Muscle layer of duodenum (tissue), 2 donors: ENCODE results near the gene GOLGA8B.
"Not testable (repeated sequence)": the region's sequence is repeated elsewhere in the genome, so short reads cannot be mapped to it uniquely, and the experiment has no call there.

ENCODE experiments used
- H3K27ac ChIP-seq: one replicate; pipeline ENCODE4 v1.7.0; 2013; ENCODE audit warnings: mild to moderate bottlenecking, low read length
- H3K27me3 ChIP-seq: one replicate; pipeline ENCODE4 v1.7.0; 2013; ENCODE audit warnings: low read depth, mild to moderate bottlenecking, control low read depth, low read length
- H3K36me3 ChIP-seq, 2 donors: one replicate each; pipeline ENCODE4 v1.7.0; 2013; ENCODE audit warnings: low read length in 2 of 2, control low read depth in 1 of 2, mild to moderate bottlenecking in 1 of 2; ENCODE audit not compliant: insufficient read depth in 2 of 2, control insufficient read depth in 1 of 2
- H3K4me1 ChIP-seq, 2 donors: one replicate each; pipeline ENCODE4 v1.7.0; 2013; ENCODE audit warnings: low read length in 2 of 2, mild to moderate bottlenecking in 2 of 2, control low read depth in 1 of 2, moderate library complexity in 1 of 2; ENCODE audit not compliant: insufficient read depth in 2 of 2, control insufficient read depth in 1 of 2
- H3K4me3 ChIP-seq, 2 donors: one replicate each; pipeline ENCODE4 v1.7.0; 2013; ENCODE audit warnings: low read length in 2 of 2, low read depth in 1 of 2, mild to moderate bottlenecking in 1 of 2
- H3K9me3 ChIP-seq, 2 donors: one replicate each; pipeline ENCODE4 v1.7.0; 2013; ENCODE audit warnings: low read length in 2 of 2, control low read depth in 1 of 2, mild to moderate bottlenecking in 1 of 2; ENCODE audit not compliant: control insufficient read depth in 1 of 2
- donor health status: healthy.

GOLGA8B gene

DNA sequence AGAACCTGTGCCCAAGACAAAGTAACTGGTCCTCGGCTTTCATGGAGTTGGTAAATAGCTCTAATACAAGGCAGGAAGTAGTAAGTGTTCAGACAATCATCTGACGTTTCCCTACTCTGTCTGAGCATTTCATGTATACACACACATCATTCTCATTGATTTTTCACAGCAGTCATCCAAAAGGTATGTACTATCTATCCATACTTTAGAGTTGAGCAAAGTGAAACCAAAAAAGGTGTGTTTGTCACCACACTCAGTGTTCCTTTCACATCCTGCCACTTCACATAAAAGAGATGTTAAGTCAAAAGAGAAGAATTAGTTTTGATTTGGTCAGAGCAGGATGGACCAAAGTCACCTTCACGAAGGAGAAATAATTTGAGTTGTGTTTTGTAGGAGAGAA lies 33.3 kb downstream of the GOLGA8B start:
- H3K27me3 ChIP-seq, H3K36me3 ChIP-seq, H3K4me3 ChIP-seq, H3K9me3 ChIP-seq, H3K4me1 ChIP-seq, H3K27ac ChIP-seq: not testable (repeated sequence)

DNA sequence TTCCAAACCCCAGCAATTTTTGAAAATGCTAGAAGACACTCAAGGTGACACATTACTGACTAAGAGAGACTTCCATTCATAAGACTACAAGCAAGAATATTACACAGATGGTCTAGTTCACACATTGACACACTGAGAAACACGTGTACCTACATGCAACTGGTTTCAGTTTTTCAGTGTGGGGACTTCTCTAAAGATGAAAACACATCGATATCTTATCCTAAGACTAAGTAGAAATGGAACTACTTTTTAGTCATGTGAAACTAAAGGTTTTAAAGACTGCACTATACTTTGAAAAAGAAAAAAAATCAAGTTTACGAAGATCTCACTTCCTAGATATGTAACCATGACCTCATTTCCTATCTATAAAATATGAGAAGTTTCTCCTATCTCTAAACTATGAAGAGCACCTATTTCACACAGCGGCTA lies 34.1 kb downstream of the GOLGA8B start:
- H3K9me3 ChIP-seq, H3K4me3 ChIP-seq, H3K27me3 ChIP-seq, H3K36me3 ChIP-seq, H3K27ac ChIP-seq, H3K4me1 ChIP-seq: not testable (repeated sequence)

DNA sequence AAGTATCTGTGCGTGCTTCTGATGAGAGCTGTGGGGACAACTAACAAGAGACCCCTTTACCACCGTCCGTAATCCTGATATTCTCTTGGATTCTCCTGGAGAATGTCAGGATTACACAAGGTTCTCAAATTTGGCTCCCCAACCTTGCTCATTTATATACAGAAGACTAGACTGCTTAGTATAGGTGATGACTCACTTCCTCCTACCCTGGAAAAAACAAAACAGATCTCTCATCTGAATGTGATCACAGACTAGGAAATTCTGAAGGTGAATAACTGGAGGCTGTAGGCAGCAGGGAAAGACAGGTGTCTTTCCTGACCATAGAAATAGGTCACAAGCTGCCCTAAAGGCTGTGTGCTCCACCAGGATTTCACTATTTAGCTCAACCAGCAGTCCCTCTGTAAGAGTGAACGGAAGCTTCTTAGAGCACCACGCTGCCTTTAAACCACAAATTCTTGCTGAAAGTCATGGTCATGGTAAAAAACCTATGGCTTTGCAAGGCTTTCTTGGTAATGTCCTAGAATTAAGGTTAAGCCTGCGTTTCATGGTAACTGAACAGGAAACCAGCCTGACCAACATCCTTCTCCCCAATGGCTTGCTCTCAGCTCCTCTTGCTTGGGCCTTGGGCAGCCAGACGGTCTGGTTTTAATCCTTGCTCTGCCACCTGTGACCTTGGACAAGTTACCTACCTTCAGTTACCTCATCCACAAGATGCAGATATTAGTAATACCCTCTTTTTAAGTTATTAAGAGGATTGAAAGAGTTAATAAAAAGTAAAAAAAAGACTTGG lies 39.4 kb downstream of the GOLGA8B start:
- not testable (repeated sequence) for H3K27me3 ChIP-seq, H3K4me1 ChIP-seq, H3K9me3 ChIP-seq, H3K36me3 ChIP-seq, H3K4me3 ChIP-seq, H3K27ac ChIP-seq

DNA sequence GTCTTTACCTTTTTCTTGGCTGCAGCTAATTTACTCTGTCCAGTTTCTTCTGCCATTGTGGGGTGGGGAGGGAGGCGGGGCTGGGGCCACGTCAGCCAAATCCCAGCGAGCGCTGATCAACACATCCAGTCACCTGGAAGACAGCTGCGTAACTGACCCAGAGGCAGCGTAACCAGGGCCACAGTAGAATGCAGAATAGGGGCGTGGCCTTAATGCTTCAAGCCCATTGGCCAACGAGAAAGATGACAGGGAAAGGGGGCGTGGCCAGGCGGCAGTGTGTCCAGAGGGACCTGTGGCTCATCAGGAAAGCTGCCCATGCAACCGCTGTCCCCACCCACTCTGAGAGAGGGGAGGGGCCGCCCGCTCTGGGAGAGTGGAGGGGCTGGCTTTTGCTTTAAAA lies 47.6 kb downstream of the GOLGA8B start:
- H3K4me3 ChIP-seq, H3K9me3 ChIP-seq, H3K36me3 ChIP-seq, H3K4me1 ChIP-seq, H3K27ac ChIP-seq, H3K27me3 ChIP-seq: not testable (repeated sequence)
